HCT116 (cell line): Measurements from ENCODE around the gene SELENOM. TPM values are rescaled to one million over a fixed set of nuclear protein-coding genes. Genes with fewer than 3 reads are reported as not detected.

Source experiments
- ATAC-seq: fragments of 200-7000 bp; cut with Tn5 transposase; 2 replicates; pipeline ENCODE4 v1.9.1; 2020; ENCODE audit warnings: mild to moderate bottlenecking, moderate library complexity
- BruUV-seq: library from RNA; stranded (reverse); fragments of 400-500 nt; replicated peaks from 2 replicates; lab custom pipeline; 2021; lab: Mats Ljungman, UMichigan
- CTCF ChIA-PET: fragments of 300-600 bp; sonication (Branson Sonifier 250); formaldehyde crosslinking; loops from one replicate; lab custom pipeline; 2021; ENCODE audit warnings: antibody characterized with exemption; lab: Charles Lee
- POLR2A ChIA-PET: fragments of 300-600, 350-600 bp; sonication (Branson Sonifier 250); formaldehyde crosslinking; loops from one replicate; lab custom pipeline; 2021; ENCODE audit warnings: antibody characterized with exemption; lab: Charles Lee
- RAD21 ChIA-PET, 2 experiments: fragments of 300-600 bp; sonication (Branson Sonifier 250); formaldehyde crosslinking; loops; one replicate each; lab custom pipeline; 2023; ENCODE audit warnings: low total read pairs in 2 of 2; ENCODE audit not compliant: uncharacterized antibody in 2 of 2, unreplicated experiment in 2 of 2, low non-redundant PET in 1 of 2; lab: Charles Lee
- DNase-seq: peaks from one replicate; pipeline ENCODE4 v3.0.0-alpha.2; 2010; ENCODE audit warnings: low read depth, low spot score
- H2AFZ ChIP-seq: fragments of 200-600 bp; shearing (Covaris generic), sonication (generic); 2 replicates; pipeline ENCODE4 v1.6.1; 2017; ENCODE audit warnings: low read depth, mixed run types, mixed read lengths, antibody characterized with exemption, low read length; ENCODE audit not compliant: poor library complexity, severe bottlenecking
- H3K27ac ChIP-seq: 2 replicates; pipeline ENCODE4 v1.5.1; 2012; ENCODE audit warnings: low read depth, low read length
- H3K27me3 ChIP-seq: fragments of 200-600 bp; sonication (generic); 2 replicates; pipeline ENCODE4 v1.6.1; 2016; ENCODE audit warnings: mixed run types, low read length, mixed read lengths; ENCODE audit not compliant: insufficient read depth
- H3K36me3 ChIP-seq, 2 experiments: fragments of 200-500 bp in 1 of 2; fragments of 200-600 bp in 1 of 2; sonication (Bioruptor generic) in 1 of 2; sonication (generic) in 1 of 2; 2 replicates each; pipeline versions ENCODE4 v1.5.1 to v1.6.1; 2014 to 2016; ENCODE audit warnings: low read length in 2 of 2, inconsistent platforms in 1 of 2, mixed read lengths in 1 of 2, mixed run types in 1 of 2; ENCODE audit not compliant: insufficient read depth in 2 of 2, control insufficient read depth in 1 of 2
- H3K4me1 ChIP-seq, 2 experiments: fragments of 200-600 bp in 1 of 2; sonication (generic) in 1 of 2; 2 replicates each; pipeline versions ENCODE4 v1.5.1 to v1.6.1; 2012 to 2017; ENCODE audit warnings: low read length in 2 of 2, inconsistent platforms in 1 of 2, mild to moderate bottlenecking in 1 of 2, mixed read lengths in 1 of 2, mixed run types in 1 of 2, moderate library complexity in 1 of 2; ENCODE audit not compliant: insufficient read depth in 2 of 2, control insufficient read depth in 1 of 2
- H3K4me2 ChIP-seq: fragments of 200-600 bp; sonication (generic); 2 replicates; pipeline ENCODE4 v1.6.1; 2017; ENCODE audit warnings: mixed run types, low read length, mixed read lengths
- H3K4me3 ChIP-seq, 2 experiments: fragments of 200-600 bp in 1 of 2; sonication (generic) in 1 of 2; replicated peaks in 1 of 2; 2 replicates each; pipeline ENCODE4 v1.5.1; 2011 to 2016; ENCODE audit warnings: low read length in 2 of 2, control low read depth in 1 of 2, low read depth in 1 of 2, mild to moderate bottlenecking in 1 of 2, mixed read lengths in 1 of 2, mixed run types in 1 of 2
- H3K79me2 ChIP-seq: fragments of 200-600 bp; sonication (generic); 2 replicates; pipeline ENCODE4 v1.6.1; 2017; ENCODE audit warnings: mild to moderate bottlenecking, mixed run types, low read length, moderate library complexity, mixed read lengths; ENCODE audit not compliant: insufficient read depth
- H3K9ac ChIP-seq: fragments of 200-600 bp; sonication (generic); 2 replicates; pipeline ENCODE4 v1.6.1; 2016; ENCODE audit warnings: low read length, mixed read lengths
- H3K9me2 ChIP-seq: fragments of 200-600 bp; sonication (generic), shearing (Covaris generic); 2 replicates; pipeline ENCODE4 v1.6.1; 2017; ENCODE audit warnings: mixed run types, mild to moderate bottlenecking, moderate library complexity; ENCODE audit not compliant: insufficient read depth
- H3K9me3 ChIP-seq, 2 experiments: fragments of 200-500 bp in 1 of 2; fragments of 200-600 bp in 1 of 2; sonication (Bioruptor generic) in 1 of 2; sonication (generic) in 1 of 2; 2 replicates each; pipeline ENCODE4 v1.6.1; 2014 to 2017; ENCODE audit warnings: low read length in 2 of 2, mixed read lengths in 2 of 2, inconsistent platforms in 1 of 2, low read depth in 1 of 2, mild to moderate bottlenecking in 1 of 2, mixed run types in 1 of 2, moderate library complexity in 1 of 2; ENCODE audit not compliant: control insufficient read depth in 1 of 2, insufficient read depth in 1 of 2
- H4K20me1 ChIP-seq: fragments of 200-600 bp; sonication (generic), shearing (Covaris generic); 2 replicates; pipeline ENCODE4 v1.6.1; 2017; ENCODE audit warnings: mixed run types, mild to moderate bottlenecking, moderate library complexity; ENCODE audit not compliant: insufficient read depth
- CBX3 ChIP-seq: IDR thresholded peaks from 2 replicates; pipeline ENCODE4 v1.6.1; 2012; ENCODE audit warnings: low read depth
- ELF1 ChIP-seq: IDR thresholded peaks from 2 replicates; pipeline ENCODE4 v1.6.1; 2012; ENCODE audit warnings: low read depth, borderline replicate concordance
- POLR2AphosphoS5 ChIP-seq: IDR thresholded peaks from 2 replicates; pipeline ENCODE4 v1.6.1; 2011; ENCODE audit warnings: mild to moderate bottlenecking, low read depth, low read length, moderate library complexity
- SIN3A ChIP-seq: IDR thresholded peaks from 2 replicates; pipeline ENCODE4 v1.6.1; 2012; ENCODE audit warnings: low read depth
- SRF ChIP-seq: IDR thresholded peaks from 2 replicates; pipeline ENCODE4 v1.6.1; 2012; ENCODE audit warnings: low read depth
- YY1 ChIP-seq: IDR thresholded peaks from 2 replicates; pipeline ENCODE4 v1.6.1; 2011; ENCODE audit warnings: low read length, low read depth, moderate library complexity, mild to moderate bottlenecking; ENCODE audit not compliant: insufficient replicate concordance; ENCODE audit errors: extremely low read depth
- ZNF274 ChIP-seq: fragments of 200-500 bp; sonication (Bioruptor generic); IDR thresholded peaks from 2 replicates; pipeline ENCODE4 v1.6.1; 2014; ENCODE audit warnings: mild to moderate bottlenecking, low read depth, low read length, inconsistent platforms
- intact Hi-C: fragments of 100-400 bp; cut with micrococcal nuclease; formaldehyde crosslinking; loops from 2 replicates; pipeline ENCODE4 v1.10.0; 2022
- total RNA-seq: library from RNA; stranded (reverse); gene quantifications from one replicate; pipeline ENCODE4 v1.2.1, GENCODE V29; 2021; ENCODE audit not compliant: unreplicated experiment
- TF ChIP-seq, protein P1 (sequence below), 3 experiments: fragments of 200-600 bp in 1 of 3; sonication (generic) in 1 of 3; IDR thresholded peaks in 2 of 3; conservative IDR thresholded peaks in 1 of 3; 2 replicates each; pipeline ENCODE4 v1.5.1; 2012 to 2017; ENCODE audit warnings: low read depth in 2 of 3, low read length in 2 of 3, antibody characterized with exemption in 1 of 3, borderline replicate concordance in 1 of 3, control low read depth in 1 of 3, mild to moderate bottlenecking in 1 of 3, mixed read lengths in 1 of 3, mixed run types in 1 of 3, moderate library complexity in 1 of 3; ENCODE audit not compliant: insufficient read depth in 1 of 3
- TF ChIP-seq, protein P2 (sequence below): IDR thresholded peaks from 2 replicates; pipeline ENCODE4 v1.6.1; 2012; ENCODE audit warnings: low read depth

SELENOM gene
- total RNA-seq, 1 experiment from 2014 or later: 65.6 TPM

DNA sequence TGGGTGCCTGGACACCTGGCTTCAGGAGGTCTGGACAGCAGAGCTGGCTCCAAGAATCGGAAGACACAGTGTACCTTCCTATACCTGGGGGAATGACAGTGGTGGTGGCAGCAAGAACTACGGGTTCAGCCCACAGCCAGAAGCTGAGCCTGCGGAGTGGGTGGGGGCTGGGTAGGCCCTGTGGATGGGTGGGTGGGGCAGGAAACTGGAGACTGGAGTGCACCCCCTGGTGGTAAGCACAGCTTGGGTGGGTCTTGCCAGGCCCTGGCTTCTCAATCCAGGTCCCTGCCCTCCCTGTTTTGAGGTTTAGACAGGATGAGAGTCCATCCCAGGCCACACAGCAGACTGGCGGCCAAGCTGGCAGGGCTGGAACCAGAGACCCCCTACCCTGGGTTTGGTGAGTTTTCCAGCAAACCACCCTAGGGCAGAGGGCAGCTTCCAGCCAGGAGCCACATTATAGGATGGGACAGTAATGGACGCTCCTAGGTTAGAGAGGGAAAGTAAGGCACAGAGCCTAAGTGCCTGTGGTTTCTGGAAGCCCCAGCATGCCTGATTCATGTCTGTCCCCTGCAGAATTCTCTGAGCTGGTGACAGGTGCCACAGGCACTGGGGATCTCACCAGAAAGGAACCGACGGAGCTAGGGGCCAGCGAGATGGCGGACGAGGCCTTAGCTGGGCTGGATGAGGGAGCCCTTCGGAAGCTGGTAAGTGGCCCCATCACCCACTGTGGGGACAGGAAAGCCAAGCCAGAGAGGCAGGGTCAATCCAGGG, 24.6 kb downstream of the SELENOM start:
- intact Hi-C loops: loop anchor here (5.0 to 10.0 kb wide), 2 partner anchors 115 to 658 kb away; partner anchors contain the start of genes MORC2, MTFP1 and TUG1
- Histone ChIP-seq H3K4me3 (peak overlapping the region; percentile 78 to 93), H3K9ac (peak overlapping the region; percentile 92), H3K27ac (peak overlapping the region; percentile 94), H2AFZ (no peak overlapping the region), H3K9me3 (no peaks in the 10 kb centered on the region), H3K27me3 (no peaks in the 10 kb centered on the region), H4K20me1 (no peaks in the 10 kb centered on the region), H3K4me2 (peak overlapping the region; percentile 85), H3K9me2 (no peaks in the 10 kb centered on the region), H3K36me3 (peaks cover 2 to 6% of the 10 kb centered on the region in 2 experiments; a peak in 2 of 4 replicates), H3K4me1 (peaks cover 30 to 75% of the 10 kb centered on the region in 2 experiments), H3K79me2 (peaks cover 59% of the 10 kb centered on the region)
- RAD21 ChIA-PET: interaction anchor here in 1 of 2 experiments (0.6 to 1.8 kb wide), 4 partner anchors 70 to 319 kb away, joined by 3 to 7 read pairs (median 3); partner anchors contain the start of gene MORC2
- DNase-seq: peak; percentile 69
- TF ChIP-seq ELF1: no peak
- peak; percentile 11 for TF ChIP-seq YY1
- TF ChIP-seq CBX3: no peak
- TF ChIP-seq POLR2AphosphoS5: 0 out of 2 replicates have a peak, but pooled peaks have one; percentile 19
- TF ChIP-seq, protein P1, sequence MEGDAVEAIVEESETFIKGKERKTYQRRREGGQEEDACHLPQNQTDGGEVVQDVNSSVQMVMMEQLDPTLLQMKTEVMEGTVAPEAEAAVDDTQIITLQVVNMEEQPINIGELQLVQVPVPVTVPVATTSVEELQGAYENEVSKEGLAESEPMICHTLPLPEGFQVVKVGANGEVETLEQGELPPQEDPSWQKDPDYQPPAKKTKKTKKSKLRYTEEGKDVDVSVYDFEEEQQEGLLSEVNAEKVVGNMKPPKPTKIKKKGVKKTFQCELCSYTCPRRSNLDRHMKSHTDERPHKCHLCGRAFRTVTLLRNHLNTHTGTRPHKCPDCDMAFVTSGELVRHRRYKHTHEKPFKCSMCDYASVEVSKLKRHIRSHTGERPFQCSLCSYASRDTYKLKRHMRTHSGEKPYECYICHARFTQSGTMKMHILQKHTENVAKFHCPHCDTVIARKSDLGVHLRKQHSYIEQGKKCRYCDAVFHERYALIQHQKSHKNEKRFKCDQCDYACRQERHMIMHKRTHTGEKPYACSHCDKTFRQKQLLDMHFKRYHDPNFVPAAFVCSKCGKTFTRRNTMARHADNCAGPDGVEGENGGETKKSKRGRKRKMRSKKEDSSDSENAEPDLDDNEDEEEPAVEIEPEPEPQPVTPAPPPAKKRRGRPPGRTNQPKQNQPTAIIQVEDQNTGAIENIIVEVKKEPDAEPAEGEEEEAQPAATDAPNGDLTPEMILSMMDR (IDR thresholded peaks at IDR 0.05 in 2 of 3, conservative IDR thresholded peaks at IDR 0.05 in 1 of 3; ENCODE audit: borderline replicate concordance in 1 of 3, insufficient read depth in 1 of 3, low read depth in 2 of 3, low read length in 2 of 3): peak in 2 of 3 experiments; percentile 72 to 79; a peak in 4 of 6 replicates
- TF ChIP-seq ZNF274: no peak
- TF ChIP-seq SIN3A: no peak
- TF ChIP-seq SRF: no peak
- TF ChIP-seq, protein P2, sequence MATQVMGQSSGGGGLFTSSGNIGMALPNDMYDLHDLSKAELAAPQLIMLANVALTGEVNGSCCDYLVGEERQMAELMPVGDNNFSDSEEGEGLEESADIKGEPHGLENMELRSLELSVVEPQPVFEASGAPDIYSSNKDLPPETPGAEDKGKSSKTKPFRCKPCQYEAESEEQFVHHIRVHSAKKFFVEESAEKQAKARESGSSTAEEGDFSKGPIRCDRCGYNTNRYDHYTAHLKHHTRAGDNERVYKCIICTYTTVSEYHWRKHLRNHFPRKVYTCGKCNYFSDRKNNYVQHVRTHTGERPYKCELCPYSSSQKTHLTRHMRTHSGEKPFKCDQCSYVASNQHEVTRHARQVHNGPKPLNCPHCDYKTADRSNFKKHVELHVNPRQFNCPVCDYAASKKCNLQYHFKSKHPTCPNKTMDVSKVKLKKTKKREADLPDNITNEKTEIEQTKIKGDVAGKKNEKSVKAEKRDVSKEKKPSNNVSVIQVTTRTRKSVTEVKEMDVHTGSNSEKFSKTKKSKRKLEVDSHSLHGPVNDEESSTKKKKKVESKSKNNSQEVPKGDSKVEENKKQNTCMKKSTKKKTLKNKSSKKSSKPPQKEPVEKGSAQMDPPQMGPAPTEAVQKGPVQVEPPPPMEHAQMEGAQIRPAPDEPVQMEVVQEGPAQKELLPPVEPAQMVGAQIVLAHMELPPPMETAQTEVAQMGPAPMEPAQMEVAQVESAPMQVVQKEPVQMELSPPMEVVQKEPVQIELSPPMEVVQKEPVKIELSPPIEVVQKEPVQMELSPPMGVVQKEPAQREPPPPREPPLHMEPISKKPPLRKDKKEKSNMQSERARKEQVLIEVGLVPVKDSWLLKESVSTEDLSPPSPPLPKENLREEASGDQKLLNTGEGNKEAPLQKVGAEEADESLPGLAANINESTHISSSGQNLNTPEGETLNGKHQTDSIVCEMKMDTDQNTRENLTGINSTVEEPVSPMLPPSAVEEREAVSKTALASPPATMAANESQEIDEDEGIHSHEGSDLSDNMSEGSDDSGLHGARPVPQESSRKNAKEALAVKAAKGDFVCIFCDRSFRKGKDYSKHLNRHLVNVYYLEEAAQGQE: no peak
- POLR2A ChIA-PET: interaction anchor here (0.6 to 7.6 kb wide), 6 partner anchors 13 to 567 kb away, joined by 3 to 86 read pairs (median 6); partner anchors contain the start of genes SELENOM and TUG1
- ATAC-seq: peak; percentile 30
- CTCF ChIA-PET: interaction anchor here (0.9 to 5.1 kb wide), 11 partner anchors 16 to 319 kb away, joined by 3 to 25 read pairs (median 15); partner anchors contain the start of genes MORC2, SELENOM and TUG1
- BruUV-seq: no TSS peak
